Esophagus muscularis mucosa (tissue), 4 donors: ENCODE data around the gene INSR. TPM values are rescaled to one million over a fixed set of nuclear protein-coding genes. Genes with fewer than 3 reads are reported as not detected.

Experiments
- DNase-seq: peaks from one replicate; pipeline ENCODE4 v3.0.0-alpha.2; 2017; ENCODE audit errors: extremely low spot score
- H3K27ac ChIP-seq, 4 donors: fragments of 200-600 bp; sonication (generic); replicated peaks in 1 of 4; 1 replicate in 3 of 4; 2 replicates in 1 of 4; pipeline ENCODE4 v1.5.1; 2016 to 2019; ENCODE audit warnings: mild to moderate bottlenecking in 1 of 4
- H3K27me3 ChIP-seq, 4 donors: fragments of 200-600 bp; sonication (generic); one replicate each; pipeline versions ENCODE4 v1.5.1 to v1.6.0; 2016 to 2019
- H3K36me3 ChIP-seq, 4 donors: fragments of 200-600 bp; sonication (generic); one replicate each; pipeline ENCODE4 v1.5.1; 2016 to 2019
- H3K4me1 ChIP-seq, 4 donors: fragments of 200-600 bp; sonication (generic); one replicate each; pipeline ENCODE4 v1.5.1; 2016 to 2019
- H3K4me3 ChIP-seq, 4 donors: fragments of 200-600 bp; sonication (generic); 1 replicate in 2 of 4; 2 replicates in 2 of 4; pipeline ENCODE4 v1.5.1; 2016 to 2019; ENCODE audit warnings: mild to moderate bottlenecking in 4 of 4, moderate library complexity in 1 of 4
- H3K9me3 ChIP-seq, 4 donors: fragments of 200-600 bp; sonication (generic); 1 replicate in 3 of 4; 2 replicates in 1 of 4; pipeline ENCODE4 v1.5.1; 2016 to 2019
- CTCF ChIP-seq, 3 experiments: fragments of 200-600 bp in 2 of 3; fragments of 450-650 bp in 1 of 3; sonication (generic) in 2 of 3; IDR thresholded peaks; one replicate each; pipeline ENCODE4 v1.5.1; 2017 to 2019; ENCODE audit warnings: antibody characterized with exemption in 3 of 3, mild to moderate bottlenecking in 2 of 3, moderate library complexity in 1 of 3
- EP300 ChIP-seq: sonication (generic); formaldehyde crosslinking; IDR thresholded peaks from one replicate; pipeline ENCODE4 v1.6.1; 2017; ENCODE audit warnings: antibody characterized with exemption
- POLR2A ChIP-seq: fragments of 450-650 bp; IDR thresholded peaks from one replicate; pipeline ENCODE4 v1.6.1; 2017; ENCODE audit warnings: antibody characterized with exemption, moderate library complexity, mild to moderate bottlenecking, low read depth
- POLR2AphosphoS5 ChIP-seq, 2 donors: sonication (generic); formaldehyde crosslinking; IDR thresholded peaks; one replicate each; pipeline ENCODE4 v1.6.1; 2017; ENCODE audit warnings: antibody characterized with exemption in 2 of 2
- WGBS: methylation state at CpG from one replicate; pipeline ENCODE4 v1.1.5; 2018; 5-methylcytosine and 5-hydroxymethylcytosine counted together
- intact Hi-C: fragments of 100-400 bp; cut with DNase I; formaldehyde crosslinking; loops from one replicate; pipeline ENCODE4 v1.15.1; 2023
- total RNA-seq, 4 donors: library from RNA; depleted of rRNA; stranded (reverse); fragments of >200 nt; gene quantifications; one replicate each; pipeline versions ENCODE4 v1.1.0 to v1.2.1, GENCODE V29; 2016

The INSR gene
- total RNA-seq, 4 donors from 2014 or later: 72.3 to 143 (median 92.5) TPM

GRCh38 chr19:7168941-7169340 lies 125.3 kb downstream of the INSR start:
- H3K4me1 ChIP-seq: no peaks in the 10 kb centered on the region
- no peaks in the 10 kb centered on the region for H3K9me3 ChIP-seq
- no peak overlapping the region for H3K27ac ChIP-seq
- peaks cover 54 to 95% (median 71%) of the 10 kb centered on the region in 4 donors for H3K36me3 ChIP-seq
- no peak overlapping the region for H3K4me3 ChIP-seq
- WGBS: 72% methylated on average over 5 of the region's 6 CpGs
- DNase-seq: no peak
- no peaks in the 10 kb centered on the region for H3K27me3 ChIP-seq
- TF ChIP-seq CTCF (IDR thresholded peaks at IDR 0.05) (no peak), POLR2AphosphoS5 (IDR thresholded peaks at IDR 0.05) (no peak), POLR2A (no peak), EP300 (no peak)
- intact Hi-C loops: no loop called here

- DNase-seq: no peak
- H3K36me3 ChIP-seq: peaks cover 27 to 90% (median 43%) of the 10 kb centered on the region in 4 donors
- H3K27ac ChIP-seq: no peak overlapping the region
Measured at GRCh38 chr19:7161292-7161691, 132.9 kb downstream of the INSR start.

GRCh38 chr19:7159105-7159933 lies 134.9 kb downstream of the INSR start:
- no peak for DNase-seq

More at GRCh38 chr19:7161292-7161691, 132.9 kb downstream of the INSR start:
- WGBS: 95% methylated on average over 4 of the region's 4 CpGs
- Histone ChIP-seq H3K4me3 (no peak overlapping the region), H3K9me3 (no peaks in the 10 kb centered on the region), H3K4me1 (peaks cover 9 to 23% (median 12%) of the 10 kb centered on the region in 4 donors), H3K27me3 (no peaks in the 10 kb centered on the region)
- TF ChIP-seq POLR2A (no peak), CTCF (IDR thresholded peaks at IDR 0.05) (no peak), POLR2AphosphoS5 (IDR thresholded peaks at IDR 0.05) (no peak), EP300 (no peak)
- intact Hi-C loops: no loop called here

GRCh38 chr19:7153022-7153421 lies 141.2 kb downstream of the INSR start:
- Histone ChIP-seq H3K36me3 (peaks cover 17 to 62% (median 45%) of the 10 kb centered on the region in 4 donors), H3K27me3 (no peaks in the 10 kb centered on the region), H3K27ac (no peak overlapping the region), H3K9me3 (no peaks in the 10 kb centered on the region), H3K4me1 (peaks cover 0 to 4% (median 0%) of the 10 kb centered on the region in 4 donors), H3K4me3 (no peak overlapping the region)
- 80% methylated on average over 5 of the region's 5 CpGs for WGBS
- intact Hi-C loops: no loop called here
- no peak for TF ChIP-seq CTCF (IDR thresholded peaks at IDR 0.05)
- TF ChIP-seq POLR2A: no peak
- no peak for TF ChIP-seq EP300
- TF ChIP-seq POLR2AphosphoS5 (IDR thresholded peaks at IDR 0.05): no peak
- DNase-seq: no peak

More at GRCh38 chr19:7159105-7159933, 134.9 kb downstream of the INSR start:
- Histone ChIP-seq H3K36me3 (peaks cover 28 to 83% (median 43%) of the 10 kb centered on the region in 4 donors), H3K9me3 (no peaks in the 10 kb centered on the region), H3K27me3 (no peaks in the 10 kb centered on the region), H3K4me1 (peaks cover 9 to 23% (median 12%) of the 10 kb centered on the region in 4 donors), H3K27ac (peak overlapping the region; percentile 74 to 83 (median 81)), H3K4me3 (peak overlapping the region in 1 of 4 donors; percentile 16)
- TF ChIP-seq POLR2AphosphoS5 (IDR thresholded peaks at IDR 0.05): peak; percentile 75 to 77
- TF ChIP-seq CTCF (IDR thresholded peaks at IDR 0.05): no peak
- WGBS: 40% methylated on average over 18 of the region's 18 CpGs
- intact Hi-C loops: loop anchor here (5.0 kb wide), 1 partner anchor 38 kb away; no protein-coding TSS in a partner anchor
